Hematopoietic multipotent progenitor cell treated with erythropoietin and hydrocortisone succinate and interleukin-3 and kit ligand, for 4 days (in vitro differentiated cells): Measurements from ENCODE around the gene NRF1.

Source experiments
- DNase-seq: peaks from one replicate; pipeline ENCODE4 v3.0.0-alpha.2; 2015

The NRF1 gene

DNA sequence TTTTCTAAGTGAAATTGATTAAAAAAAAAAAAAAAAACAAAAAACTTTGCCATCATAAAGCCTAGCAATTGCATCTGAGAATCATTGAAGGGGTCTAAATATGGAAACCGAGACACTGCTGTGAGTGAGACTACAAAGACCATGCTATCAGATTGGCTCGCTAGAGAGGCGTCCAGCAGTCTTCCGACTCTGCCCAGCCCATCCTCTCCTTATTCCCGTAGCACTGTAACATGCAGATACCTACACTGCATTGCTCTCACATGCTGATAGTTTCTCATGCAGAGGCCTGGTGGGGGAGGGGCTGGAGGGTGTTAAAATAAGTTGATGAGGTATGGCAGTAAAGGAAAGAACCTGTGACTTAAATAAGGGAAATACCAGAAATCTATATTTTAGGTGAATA lies 130.7 kb downstream of the NRF1 start:
- no peak for DNase-seq

DNA sequence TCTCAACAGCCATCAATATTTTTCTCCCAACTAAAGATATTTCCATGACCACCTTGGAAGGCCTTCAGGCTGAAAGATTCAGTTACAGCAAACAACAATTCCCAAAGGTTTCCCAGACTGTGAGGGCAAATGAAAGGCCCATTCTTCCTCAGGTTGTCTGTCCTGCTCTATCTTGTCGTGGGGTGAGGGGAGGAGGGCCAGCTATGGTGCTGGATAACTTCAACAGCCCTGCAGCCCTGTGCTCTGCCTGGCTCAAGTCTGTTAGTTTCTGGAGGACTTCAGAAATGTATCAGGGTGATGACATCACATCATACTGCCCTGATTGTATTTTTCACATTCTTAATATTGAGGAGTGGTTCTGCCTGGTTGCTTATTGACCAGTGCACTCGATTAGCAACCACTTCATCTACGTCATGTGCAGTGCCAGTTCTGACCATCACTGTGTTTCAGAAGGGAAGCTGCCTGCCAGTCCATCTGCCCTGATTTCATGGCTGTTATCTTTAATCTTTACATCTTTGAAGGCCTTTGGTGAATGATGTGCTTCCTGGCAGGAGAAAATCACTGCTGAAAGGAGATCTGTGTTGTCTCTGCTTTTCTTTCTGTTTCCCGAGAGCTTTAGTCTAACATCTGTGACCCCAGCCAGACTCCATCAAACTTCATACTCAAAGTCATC lies 135.5 kb downstream of the NRF1 start:
- DNase-seq: no peak

DNA sequence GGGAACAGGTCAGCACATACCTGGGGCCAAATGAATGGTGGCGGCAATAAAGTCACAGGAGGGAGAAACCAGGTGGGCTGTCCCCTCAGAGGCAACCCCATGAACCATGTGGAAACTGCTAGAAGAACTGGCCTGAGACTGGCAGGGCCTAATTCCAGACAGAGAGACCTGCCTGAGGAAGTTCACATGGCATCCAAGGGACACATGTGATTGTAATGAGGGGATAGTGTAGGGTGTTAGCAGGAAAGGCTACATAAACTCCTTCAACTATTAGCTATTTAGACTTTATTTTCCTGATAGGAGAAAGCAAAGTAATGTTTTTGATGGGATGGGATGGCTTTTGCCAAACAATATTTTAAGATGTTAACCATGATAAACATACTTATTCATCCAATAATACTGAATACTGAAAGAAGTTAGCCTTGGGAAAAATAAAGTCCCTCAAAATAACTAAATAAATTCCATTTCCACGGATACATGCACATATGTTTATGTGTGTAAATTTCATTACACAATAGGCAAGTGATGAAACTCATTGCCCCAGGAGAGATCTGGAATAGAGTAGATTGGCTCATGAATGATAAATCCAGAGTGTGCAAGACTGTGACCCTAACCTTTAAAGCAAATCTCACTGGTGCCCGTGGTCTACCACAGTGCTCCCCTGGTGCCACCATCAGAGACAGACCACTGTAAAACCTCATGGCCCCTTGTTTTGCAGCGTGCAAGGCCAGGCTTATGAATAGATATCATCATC lies 137.0 kb downstream of the NRF1 start:
- DNase-seq: no peak

DNA sequence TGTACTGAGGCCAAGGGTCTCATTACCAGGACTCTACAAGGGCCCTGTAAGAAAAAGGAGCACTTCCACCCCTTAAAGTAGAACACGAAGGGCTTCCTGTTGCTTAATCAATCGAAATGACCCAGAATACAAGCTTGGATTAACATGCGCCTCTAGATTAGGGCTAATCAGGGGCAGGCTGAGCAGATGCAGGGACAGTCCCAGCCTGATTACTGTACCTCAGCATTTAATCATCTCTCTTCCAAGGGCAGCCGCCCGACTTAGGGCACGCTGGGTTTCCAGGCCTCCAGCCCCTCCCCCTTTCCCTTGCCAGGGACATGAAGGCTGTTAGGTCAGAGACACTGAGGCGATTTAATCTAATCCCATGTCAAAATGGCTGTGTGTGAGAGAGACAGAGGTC lies 138.6 kb downstream of the NRF1 start:
- DNase-seq: peak; percentile 79

DNA sequence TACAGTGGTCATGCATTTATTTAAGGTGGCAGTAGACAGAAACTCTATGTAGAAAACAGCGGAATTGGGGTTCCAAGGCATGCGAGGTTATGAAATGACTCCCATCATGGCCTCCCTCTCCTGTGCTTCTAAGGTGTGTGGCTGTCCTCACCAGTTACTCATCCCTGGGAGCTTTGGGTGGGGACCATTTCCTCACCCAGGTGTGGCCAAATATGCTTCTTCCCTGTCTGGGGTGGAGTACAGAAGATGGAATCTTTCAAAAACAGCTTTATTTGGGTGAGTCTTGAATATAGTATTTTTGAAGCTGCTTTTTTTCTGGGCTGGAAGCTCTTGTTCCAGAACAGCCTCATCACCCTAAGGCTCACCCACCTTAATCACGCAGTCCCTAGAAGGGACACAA lies 139.0 kb downstream of the NRF1 start:
- DNase-seq: no peak

DNA sequence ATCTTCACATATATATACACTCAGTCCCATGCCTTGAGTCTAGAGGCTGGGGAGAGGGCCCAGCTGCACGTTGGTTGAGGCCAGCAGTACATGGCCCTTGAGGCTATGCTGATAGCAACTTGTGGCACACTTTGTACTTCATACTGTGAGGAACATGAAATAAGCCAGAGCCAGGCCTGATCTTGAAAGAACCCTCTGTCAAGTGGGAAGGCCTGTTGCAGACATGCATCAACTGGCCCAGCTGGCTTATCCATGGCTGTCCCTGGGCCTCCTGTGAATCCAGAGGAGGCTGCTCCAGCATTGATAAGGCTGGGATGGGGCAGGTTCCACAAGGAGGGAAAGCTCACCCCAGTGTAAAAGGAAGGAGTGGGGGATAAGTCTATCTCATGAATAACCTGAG lies 140.4 kb downstream of the NRF1 start:
- DNase-seq: no peak

DNA sequence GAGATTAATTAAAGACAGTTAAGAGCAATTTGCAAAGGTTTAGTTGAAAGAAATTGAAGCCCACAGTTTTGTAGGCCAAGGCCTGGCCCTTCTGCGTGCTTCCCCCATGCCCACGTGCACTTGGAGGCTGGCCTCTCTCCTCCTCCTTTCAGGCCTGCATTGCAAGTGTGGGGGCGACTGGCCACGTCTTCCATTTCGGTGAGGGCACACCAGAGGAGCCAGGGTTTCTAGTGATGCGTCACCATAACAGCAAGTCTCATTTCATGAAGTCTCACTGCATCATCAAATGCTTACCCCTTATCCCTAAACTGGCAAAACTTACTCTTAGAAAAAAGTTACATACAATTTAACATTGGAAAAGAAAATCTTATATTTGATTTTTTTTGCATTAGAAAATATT lies 141.2 kb downstream of the NRF1 start:
- DNase-seq: no peak

DNA sequence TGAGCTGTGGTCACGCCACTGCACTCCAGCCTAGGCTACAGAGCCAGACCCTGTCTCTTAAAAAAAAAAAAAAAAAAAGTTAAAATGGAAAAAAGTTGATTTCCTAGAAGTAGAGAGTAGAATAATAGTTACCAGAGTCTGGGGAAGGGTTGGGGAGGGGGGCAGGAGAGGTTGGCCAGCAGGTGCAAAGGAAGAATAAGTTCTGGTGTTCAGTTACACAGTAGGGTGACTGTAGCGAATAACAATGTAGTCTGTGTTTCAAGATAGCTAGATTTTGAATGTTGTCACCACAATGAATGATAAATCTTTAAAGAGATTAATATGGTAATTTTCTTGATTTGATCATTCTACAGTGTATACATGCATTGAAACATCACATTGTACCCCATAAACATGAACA lies 142.9 kb downstream of the NRF1 start:
- DNase-seq: no peak

DNA sequence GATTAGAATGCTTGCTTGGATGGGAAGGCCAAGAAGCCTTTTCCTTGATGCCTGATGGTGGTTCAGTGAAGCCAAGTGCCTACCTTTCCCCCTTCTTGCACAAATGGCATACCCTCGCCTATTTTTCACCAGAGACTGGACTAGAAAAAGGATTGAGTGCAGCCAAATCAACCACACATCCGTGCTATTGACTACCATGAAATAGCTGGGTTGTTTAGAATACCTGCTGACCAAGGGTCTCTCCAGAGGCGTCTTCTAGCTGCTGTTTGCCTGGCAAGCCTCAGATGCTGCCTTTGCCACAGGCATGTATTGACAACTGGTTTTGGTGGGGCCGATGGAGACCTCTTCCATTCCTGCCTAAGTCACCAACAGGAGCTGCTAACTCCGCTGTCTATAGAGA lies 146.5 kb downstream of the NRF1 start:
- no peak for DNase-seq

DNA sequence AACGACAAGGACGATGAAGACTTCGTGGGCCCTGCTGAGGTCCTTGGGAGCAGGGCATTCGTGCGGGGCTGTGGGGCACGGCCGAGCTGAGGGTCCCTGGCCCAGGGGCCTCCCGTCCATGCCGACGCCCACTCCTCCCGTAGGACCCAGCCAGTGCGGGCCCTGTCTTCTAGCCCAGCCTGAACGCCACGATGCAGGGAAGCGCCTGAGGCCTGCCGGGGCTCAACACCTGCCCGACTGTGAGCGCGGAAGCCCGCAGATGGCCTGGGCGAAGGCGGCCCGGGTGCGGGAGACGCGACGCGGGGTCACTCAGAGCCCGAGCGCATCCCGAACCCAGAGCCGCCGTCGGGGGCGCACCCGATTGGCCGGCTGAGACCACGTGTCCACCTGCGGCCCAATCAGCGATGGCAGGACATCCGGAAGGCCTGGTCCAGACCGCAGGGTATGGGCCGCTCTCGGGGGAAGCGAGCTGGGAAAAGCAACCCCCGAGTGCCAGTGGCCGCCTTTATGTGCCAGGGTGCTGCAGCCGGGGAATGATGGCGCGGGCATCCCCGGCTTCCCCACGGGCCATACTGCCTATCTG lies 151.0 kb downstream of the NRF1 start:
- DNase-seq: no peak

DNA sequence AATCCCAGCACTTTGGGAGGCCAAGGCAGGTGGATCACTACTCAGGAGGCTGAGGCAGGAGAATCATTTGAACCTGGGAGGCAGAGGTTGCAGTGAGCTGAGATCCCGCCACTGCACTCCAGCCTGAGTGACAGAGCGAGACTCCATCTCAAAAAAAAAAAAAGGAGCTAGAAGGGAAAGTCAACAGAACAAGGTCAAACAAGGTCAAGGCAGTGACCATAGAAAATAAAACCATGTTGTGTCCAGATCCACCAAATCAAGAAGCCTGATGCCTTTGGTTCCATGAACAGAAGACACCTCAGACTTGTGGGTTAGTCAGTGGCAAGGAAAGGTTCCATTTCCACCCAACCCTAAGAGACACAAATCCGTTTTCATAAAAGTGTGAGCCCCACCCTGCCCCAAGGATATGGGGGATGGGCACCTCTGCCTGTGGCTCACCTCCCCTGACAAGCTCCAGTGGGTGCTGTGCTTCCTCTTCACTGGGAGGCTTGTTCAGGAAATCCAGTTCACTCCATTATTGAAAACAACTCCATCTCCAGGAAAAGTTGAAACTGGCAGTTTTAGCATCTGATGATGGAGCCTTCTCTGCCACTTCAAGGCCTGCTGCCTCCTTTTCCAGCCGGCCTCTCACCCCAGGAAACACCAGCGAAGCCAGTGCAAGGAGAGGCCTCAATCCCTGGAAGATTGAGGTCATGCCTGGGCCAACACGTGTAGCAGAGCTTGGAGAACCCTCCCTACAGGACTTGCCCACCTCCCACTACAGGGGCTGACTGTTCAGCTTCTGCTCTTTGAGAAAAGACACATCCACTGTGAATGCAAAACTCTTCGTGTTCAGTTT lies 152.9 kb downstream of the NRF1 start:
- no peak for DNase-seq

DNA sequence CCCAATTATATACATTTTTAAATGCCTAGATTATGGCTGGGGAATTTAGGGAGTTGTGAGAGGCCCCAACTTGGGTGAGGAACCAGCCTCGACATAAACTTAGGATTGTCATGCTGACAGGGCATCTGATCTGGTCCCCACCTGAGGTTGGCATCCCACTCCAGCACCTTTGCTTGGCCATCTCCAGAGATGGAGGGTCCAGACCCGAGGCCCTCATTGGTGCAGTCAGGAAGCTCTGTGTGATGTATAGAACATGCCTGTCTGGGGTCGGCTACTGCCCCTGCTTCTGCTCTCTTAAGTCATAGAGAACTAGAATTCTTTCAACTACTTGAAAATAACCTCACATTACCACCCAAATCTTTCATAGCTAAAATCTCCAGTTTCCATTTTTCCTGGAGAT lies 153.8 kb downstream of the NRF1 start:
- DNase-seq: no peak

DNA sequence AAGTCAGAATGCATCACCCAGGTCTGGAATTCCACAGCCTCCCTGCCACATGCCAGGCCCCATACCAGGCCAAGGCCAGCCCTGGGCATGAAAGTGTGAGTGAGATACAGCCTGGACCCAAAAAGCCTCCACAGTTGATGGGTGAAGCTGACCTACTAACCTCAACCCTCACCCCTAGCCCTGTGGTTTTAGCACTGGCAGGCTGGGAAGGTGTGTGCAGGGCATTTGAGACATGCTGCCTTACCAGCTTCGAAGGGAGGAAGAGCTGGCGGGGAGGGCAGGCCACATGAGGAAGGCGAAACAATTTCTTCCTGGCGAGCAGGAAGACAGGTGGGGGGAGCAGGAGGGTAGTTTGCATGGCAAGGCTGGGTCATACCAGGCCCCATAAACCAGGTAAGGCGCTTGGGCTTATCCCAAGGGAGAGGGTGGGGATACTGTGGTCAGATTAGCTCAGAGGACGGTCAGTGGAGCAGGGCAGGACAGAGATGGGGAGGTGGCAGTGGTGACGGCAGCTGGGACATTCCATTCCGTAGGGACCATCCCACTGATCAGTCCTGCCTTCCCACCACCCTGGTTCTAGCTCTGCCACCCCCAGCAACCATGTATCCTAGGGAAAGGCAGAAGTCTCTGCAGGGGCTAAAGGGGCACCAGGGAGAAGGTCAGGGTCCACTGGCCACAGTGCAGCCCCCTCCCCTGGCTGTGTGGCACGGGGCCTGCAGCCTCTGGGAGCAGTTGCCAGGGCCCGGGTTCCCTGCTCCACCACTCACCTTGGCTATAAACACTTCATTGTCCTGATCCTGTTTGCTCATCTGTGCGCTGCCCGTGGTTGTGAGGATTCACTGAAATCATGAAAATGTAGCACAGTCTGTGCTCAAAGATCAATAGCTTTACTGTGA lies 155.8 kb downstream of the NRF1 start:
- no peak for DNase-seq

DNA sequence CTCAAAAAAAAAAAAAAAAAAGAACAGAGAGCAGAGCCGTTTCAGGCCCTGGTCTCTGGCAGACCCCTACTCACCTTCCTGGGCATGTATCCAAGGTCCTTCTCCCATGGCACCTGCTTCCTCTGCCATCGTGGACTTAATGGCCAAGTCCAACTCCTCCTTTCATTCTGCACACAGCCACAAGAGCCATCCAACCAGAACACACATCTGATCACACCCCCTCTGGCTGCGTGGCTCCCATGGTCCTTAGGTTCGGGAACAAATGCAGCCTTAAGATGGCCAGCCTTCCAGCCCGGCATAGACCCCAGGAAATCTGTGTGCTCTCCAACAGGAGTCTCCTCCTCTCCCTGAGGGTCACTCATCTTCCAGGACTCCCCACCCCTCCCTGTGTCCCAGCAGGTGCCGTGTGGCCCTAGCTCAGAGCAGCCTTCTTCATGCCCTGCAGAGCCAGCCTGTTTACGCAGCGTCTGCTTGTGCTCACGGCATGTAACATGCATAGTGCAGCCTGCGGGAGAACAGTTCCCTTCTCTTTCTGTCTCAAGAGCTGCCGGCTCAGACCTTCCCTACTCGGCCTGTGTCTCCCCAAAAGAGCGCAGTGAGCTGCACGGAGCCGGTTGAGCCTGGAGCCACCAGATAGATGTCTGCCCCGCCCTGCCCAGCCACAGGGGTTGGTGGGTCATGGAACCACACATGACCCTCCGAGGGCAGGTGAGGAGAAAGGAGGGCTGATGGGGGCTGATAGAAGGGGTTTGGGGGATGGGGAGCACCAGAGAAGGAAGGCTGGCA lies 157.3 kb downstream of the NRF1 start:
- peak; percentile 70 for DNase-seq

DNA sequence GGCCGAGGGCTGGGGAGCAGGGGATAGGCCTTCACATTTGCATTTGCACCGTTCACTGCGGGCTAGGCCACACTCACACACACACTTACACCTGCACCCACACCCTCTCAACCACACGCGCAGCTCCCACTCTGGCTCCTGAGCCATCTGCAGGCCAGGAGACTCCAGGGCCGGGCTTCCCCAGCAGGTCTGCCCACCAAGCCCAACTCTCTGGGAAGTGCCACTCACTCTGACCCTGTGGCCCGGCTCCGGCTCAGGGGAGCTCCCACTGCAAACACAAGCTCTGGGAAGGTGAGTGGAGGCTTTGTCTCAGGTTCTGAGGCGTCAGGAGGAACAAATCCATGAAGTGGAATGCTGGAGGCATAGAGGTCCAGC lies 157.9 kb downstream of the NRF1 start:
- no peak for DNase-seq

DNA sequence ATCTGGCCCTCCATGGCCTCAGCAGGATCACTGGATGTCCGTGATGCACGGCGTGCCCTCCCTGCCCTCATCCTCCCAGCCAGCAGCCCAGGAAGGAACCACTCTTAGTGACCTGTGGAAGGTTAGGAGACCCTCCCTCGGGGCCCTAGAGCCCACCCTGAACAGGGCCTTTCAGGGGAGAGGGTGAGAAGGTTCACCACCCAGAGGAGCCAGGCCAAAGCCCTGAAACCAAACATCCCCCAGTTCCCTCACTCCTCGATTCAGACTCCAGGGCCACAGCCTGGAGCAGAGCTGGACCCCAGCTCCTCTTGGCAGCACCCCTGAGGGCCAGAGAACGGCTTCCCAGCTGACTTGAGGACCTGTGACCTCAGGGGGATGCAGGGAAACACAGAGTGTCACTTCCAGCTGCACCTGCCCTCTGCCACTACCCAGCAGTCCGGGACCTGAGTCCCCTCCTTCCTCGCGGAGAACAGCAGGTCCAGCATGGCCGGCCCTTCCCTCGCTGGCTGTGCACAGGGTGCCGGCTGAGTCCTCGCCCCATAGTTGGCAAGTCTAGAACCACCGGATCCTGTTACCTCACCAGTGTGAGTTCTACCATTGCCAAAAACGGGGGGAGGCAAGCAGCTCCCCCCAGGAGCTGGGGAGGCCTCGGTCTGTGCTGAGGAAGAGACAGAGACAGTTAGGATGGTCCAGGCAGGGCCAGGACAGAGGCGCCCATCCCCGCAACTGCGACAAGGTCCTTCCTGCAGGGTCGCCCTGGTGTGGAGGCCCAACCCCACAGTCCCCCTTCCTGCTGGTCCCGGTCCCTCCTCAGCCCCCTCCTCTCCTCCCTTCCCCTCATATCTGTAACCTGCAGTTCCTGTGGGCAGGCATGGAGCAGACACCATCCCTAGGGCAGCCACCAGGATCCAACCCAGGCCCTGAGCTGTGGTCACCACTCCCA lies 158.6 kb downstream of the NRF1 start:
- no peak for DNase-seq

DNA sequence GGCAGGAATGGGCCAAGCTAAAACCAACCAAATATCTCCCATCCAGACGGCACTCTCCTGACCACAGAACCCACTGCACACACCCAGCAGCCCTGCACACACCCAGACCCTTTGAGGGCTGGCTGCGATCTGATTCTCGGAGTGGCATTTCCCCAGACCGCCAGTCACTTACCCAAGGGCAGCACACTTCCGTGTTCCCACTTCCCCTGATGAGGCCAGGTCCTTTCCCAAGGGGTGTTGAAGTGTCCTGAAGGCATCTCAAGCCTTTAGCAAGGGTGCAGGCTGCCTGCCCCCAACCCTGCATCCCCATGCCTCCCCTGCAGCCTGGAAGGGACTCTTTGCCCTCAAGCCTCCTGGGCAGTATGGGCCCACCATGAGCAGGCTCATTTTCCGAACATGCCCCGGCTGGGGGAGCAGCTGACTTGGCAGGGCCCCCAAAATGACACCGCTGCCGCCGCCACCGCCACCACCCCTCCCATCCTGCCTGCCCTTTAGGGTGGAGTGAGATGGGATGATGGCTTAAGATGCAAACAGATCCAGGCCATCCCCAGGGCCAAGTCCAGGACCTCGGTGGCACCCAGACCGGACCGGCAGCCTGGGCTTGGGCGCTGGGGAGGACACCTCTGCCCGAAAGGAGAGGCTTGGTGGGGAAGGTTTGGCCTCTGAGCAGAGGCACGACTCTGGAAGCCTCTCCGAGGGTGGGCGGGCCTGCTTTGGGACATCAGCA lies 159.8 kb downstream of the NRF1 start:
- DNase-seq: peak; percentile 95

DNA sequence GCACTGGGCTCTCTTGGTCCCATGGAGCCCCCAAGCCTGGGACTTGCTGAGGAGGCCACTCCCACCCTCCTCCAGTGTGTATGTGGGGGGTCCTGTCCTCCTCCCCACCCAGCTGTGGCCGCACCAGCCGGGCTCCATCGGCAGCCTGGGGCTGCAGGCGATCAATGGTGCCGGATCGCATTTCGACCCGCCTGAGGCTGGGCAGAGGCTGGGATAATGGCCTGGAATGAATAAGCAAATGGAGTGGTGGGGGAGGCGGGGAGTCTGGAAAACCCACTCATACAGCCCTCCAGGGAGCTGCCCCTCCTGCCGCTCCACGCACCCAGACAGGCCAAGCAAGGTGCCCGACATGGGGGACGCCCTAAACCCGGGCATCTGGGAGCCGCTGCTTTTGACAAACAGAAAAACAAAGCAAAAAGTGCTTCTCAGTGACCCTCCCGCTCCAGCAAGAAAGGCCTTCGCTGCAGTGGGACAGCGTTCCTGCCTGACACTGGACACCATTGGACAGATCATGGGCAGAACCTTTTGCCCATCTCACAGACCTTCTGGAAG lies 160.5 kb downstream of the NRF1 start:
- no peak for DNase-seq

DNA sequence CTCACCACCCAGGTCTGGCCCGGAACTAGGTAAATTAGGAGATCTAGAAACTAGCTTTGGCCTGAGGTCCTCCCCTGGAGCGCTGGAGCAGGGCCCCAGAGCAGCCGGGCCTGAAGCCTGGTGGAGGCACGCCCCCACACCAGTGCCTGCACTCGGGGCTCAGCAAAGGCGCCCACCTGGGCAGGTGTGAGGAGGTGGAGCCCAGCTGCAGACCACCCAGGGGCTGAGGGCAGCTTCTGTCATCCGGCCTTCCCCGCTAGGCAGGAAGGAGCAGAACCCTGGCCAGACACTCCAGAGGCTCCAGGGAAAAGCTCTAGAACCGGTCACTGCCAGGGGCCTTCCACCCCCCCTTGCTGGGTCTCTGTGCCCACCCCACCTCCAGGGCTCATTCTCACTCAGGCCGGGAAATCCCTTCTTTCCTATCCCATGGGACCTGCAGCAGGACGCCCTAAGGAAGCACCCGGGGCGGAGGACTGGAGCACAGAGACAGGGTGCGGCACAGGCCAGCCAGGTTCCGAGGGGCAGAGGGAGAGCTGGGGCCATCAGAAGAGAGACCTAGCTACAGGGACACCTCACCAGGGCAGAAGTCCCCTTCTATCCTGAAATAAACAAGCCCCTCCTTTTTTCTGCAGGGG lies 161.2 kb downstream of the NRF1 start:
- DNase-seq: no peak
